Measurements from ENCODE around the gene ACTR6.

DNA sequence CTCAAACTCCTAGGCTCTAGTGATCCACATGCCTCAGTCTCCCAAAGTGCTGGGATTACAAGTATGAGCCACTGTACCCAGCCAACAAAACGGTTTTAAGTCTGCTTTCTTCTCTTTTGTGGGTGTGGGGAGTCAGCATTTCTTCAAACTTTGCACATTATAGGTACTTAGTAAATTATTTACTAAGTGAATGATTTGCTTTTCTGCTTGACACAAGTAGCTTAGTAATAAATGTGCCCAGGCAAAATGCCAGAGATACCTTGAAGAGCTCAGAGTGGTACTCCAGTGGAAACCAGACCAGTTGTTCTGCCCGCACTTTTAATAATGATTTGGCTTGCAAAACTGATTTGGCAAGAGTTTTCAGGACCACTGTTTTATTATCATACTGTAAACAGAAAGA, 51.3 kb downstream of the ACTR6 start:
- TF ChIP-seq, protein P1, sequence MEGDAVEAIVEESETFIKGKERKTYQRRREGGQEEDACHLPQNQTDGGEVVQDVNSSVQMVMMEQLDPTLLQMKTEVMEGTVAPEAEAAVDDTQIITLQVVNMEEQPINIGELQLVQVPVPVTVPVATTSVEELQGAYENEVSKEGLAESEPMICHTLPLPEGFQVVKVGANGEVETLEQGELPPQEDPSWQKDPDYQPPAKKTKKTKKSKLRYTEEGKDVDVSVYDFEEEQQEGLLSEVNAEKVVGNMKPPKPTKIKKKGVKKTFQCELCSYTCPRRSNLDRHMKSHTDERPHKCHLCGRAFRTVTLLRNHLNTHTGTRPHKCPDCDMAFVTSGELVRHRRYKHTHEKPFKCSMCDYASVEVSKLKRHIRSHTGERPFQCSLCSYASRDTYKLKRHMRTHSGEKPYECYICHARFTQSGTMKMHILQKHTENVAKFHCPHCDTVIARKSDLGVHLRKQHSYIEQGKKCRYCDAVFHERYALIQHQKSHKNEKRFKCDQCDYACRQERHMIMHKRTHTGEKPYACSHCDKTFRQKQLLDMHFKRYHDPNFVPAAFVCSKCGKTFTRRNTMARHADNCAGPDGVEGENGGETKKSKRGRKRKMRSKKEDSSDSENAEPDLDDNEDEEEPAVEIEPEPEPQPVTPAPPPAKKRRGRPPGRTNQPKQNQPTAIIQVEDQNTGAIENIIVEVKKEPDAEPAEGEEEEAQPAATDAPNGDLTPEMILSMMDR (IDR thresholded peaks at IDR 0.05) = no peak
- TF ChIP-seq POLR2A (IDR thresholded peaks at IDR 0.05) = no peak
